ENCODE data around the gene TMEM107. TPM values are rescaled to one million over a fixed set of nuclear protein-coding genes. Genes with fewer than 3 reads are reported as not detected.
A peak's percentile ranks its signal among the peaks of the same experiment; 100 is the strongest.

Gene TMEM107
- total RNA-seq, 2 donors from 2014 or later: 26.2 to 27.7 TPM

DNA sequence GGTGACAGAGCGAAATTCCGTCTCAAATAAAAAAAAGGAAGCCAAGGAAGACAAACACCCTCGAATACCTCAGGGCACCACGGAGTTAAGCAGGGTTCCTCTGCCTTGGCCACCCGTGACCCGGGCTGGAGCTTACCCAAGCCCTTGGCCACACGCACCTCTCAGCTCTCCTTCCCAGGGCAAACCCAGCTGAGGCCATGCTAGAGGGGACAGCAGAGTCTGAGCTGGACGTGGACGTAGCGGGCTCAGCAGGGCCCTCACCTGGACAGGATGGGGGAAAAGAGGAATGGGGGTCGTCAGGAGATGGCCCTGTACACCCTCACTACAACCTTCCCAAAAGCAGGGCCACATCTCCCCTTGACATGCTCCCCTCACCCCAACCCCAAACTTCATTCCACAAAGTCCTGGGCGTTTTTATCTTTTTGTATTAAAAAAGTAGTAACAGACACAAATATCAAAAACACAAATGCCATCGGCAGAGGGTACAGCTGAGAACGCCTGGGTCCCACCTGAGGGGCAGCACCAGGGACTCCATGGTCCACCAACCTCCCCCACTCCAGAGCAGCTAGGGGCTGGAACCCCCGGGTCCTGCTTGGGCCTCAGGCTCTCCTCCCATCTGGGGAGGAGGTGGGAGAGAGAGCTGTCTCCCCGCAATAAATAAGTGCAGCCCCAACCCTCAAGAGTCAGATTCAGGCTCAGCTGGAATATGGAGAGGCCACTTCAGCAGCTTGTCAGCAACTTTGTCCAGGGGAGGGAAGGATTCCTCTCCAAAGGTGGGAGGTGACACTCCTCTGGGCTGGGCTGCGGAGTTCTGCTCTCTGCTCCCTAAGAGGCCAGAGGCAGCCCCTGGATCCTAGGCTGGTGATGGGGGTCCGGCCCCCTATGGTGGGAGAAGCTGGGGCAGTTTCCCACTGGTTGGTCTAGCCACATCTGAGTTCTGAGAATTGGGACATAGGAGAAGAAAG lies 35.8 kb downstream of the TMEM107 start:
- 93 to 94% methylated on average over 13 to 16 of the region's 18 CpGs for whole genome bisulfite sequencing, 2 experiments (ENCODE audit: insufficient coverage in 1 of 2, insufficient read length in 1 of 2)
- Histone ChIP-seq H3K9me3 (ENCODE audit: control insufficient read depth, low read length) (no peaks in the 10 kb centered on the region), H3K4me3 (ENCODE audit: low read length) (no peak overlapping the region), H3K27me3 (ENCODE audit: control insufficient read depth, insufficient read depth, low read length, poor library complexity, severe bottlenecking) (peaks cover 14% of the 10 kb centered on the region), H3K4me1 (ENCODE audit: control insufficient read depth, insufficient read depth, low read length) (no peaks in the 10 kb centered on the region), H3K9ac (ENCODE audit: extremely low read depth, low read length, poor library complexity, severe bottlenecking) (no peak overlapping the region), H3K27ac (ENCODE audit: low read depth, low read length) (no peak overlapping the region), H3K36me3 (ENCODE audit: control insufficient read depth, insufficient read depth, low read length) (peaks cover 31% of the 10 kb centered on the region)
- TF ChIP-seq, protein P1, sequence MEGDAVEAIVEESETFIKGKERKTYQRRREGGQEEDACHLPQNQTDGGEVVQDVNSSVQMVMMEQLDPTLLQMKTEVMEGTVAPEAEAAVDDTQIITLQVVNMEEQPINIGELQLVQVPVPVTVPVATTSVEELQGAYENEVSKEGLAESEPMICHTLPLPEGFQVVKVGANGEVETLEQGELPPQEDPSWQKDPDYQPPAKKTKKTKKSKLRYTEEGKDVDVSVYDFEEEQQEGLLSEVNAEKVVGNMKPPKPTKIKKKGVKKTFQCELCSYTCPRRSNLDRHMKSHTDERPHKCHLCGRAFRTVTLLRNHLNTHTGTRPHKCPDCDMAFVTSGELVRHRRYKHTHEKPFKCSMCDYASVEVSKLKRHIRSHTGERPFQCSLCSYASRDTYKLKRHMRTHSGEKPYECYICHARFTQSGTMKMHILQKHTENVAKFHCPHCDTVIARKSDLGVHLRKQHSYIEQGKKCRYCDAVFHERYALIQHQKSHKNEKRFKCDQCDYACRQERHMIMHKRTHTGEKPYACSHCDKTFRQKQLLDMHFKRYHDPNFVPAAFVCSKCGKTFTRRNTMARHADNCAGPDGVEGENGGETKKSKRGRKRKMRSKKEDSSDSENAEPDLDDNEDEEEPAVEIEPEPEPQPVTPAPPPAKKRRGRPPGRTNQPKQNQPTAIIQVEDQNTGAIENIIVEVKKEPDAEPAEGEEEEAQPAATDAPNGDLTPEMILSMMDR (conservative IDR thresholded peaks at IDR 0.05): no peak
- no peak for DNase-seq
- Mint-ChIP-seq H3K9me3 (no peaks in the 10 kb centered on the region), H3K4me3 (no peak overlapping the region), H3K27ac (no peak overlapping the region), H3K4me1 (no peaks in the 10 kb centered on the region), H3K27me3 (ENCODE audit: insufficient read depth) (no peaks in the 10 kb centered on the region), H3K36me3 (ENCODE audit: low read depth) (peaks cover 38% of the 10 kb centered on the region)

DNA sequence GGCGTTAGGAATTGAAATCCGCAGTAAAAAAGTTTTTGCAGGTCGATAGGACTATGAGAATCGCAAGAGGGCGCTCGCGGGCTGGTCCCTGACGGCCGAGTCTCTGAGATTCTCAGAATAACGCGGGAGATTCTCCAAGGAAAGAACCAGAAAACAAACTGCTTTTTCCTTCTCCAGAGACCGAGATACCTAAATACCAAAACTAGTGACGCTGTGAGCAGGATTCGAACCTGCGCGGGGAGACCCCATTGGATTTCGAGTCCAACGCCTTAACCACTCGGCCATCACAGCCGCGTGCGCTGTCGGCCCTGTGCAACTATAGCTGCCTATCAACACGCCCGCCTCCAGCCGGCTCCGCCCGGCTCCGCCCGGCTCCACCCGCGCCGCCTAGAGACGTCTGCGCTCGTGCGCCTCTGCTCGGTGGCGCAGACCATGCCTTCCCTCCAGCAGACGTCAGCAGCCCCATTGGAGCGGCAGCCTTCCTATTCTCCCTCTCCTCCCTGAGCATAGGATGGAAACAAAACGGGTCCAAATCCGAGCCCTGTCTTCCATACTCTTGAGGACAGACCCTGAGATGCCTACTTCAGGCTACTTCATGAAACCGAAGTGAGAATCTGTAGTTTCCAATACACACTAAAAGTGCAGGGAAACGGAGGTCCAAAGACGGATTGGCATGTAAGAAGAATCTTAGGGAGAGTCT lies 37.4 kb downstream of the TMEM107 start:
- WGBS, 2 experiments (ENCODE audit: insufficient coverage in 1 of 2, insufficient read length in 1 of 2): 0 to 1% methylated on average over 26 to 46 of the region's 46 CpGs
- H3K9me3 Mint-ChIP-seq: no peaks in the 10 kb centered on the region
- H3K36me3 Mint-ChIP-seq (ENCODE audit: low read depth): peaks cover 33% of the 10 kb centered on the region
- H3K27me3 Mint-ChIP-seq (ENCODE audit: insufficient read depth): no peaks in the 10 kb centered on the region
- Histone ChIP-seq H3K9me3 (ENCODE audit: control insufficient read depth, low read length) (no peaks in the 10 kb centered on the region), H3K27me3 (ENCODE audit: control insufficient read depth, insufficient read depth, low read length, poor library complexity, severe bottlenecking) (peaks cover 14% of the 10 kb centered on the region), H3K4me1 (ENCODE audit: control insufficient read depth, insufficient read depth, low read length) (no peaks in the 10 kb centered on the region), H3K4me3 (ENCODE audit: low read length) (peak overlapping the region; percentile 98), H3K27ac (ENCODE audit: low read depth, low read length) (peak overlapping the region; percentile 89), H3K36me3 (ENCODE audit: control insufficient read depth, insufficient read depth, low read length) (peaks cover 27% of the 10 kb centered on the region), H3K9ac (ENCODE audit: extremely low read depth, low read length, poor library complexity, severe bottlenecking) (peak overlapping the region; percentile 75)
- peaks cover 2% of the 10 kb centered on the region for H3K4me1 Mint-ChIP-seq
- H3K27ac Mint-ChIP-seq: no peak overlapping the region
- no peak overlapping the region for H3K4me3 Mint-ChIP-seq
- TF ChIP-seq, protein P1 (conservative IDR thresholded peaks at IDR 0.05): peak; percentile 95
- peak; percentile 100 for DNase-seq

DNA sequence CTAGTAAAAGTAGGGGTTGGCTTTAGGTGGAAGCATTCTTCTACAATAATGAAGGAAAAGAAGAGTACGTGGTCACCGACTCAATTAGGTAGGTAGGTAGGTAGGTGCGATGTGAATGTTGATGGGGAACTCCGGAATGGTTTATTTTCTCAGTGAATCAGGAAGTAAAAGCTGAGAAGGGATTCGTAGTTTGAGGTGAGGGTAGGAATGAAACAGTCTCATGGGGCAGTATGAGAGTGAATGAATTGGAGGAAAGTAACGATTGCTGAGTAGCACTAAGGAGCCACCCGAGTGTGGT lies 37.9 kb downstream of the TMEM107 start:
- Histone ChIP-seq H3K4me1 (ENCODE audit: control insufficient read depth, insufficient read depth, low read length) (no peaks in the 10 kb centered on the region), H3K9ac (ENCODE audit: extremely low read depth, low read length, poor library complexity, severe bottlenecking) (peak overlapping the region; percentile 44), H3K27ac (ENCODE audit: low read depth, low read length) (no peak overlapping the region), H3K27me3 (ENCODE audit: control insufficient read depth, insufficient read depth, low read length, poor library complexity, severe bottlenecking) (peaks cover 14% of the 10 kb centered on the region), H3K4me3 (ENCODE audit: low read length) (peak overlapping the region; percentile 98), H3K9me3 (ENCODE audit: control insufficient read depth, low read length) (no peaks in the 10 kb centered on the region), H3K36me3 (ENCODE audit: control insufficient read depth, insufficient read depth, low read length) (peaks cover 27% of the 10 kb centered on the region)
- Mint-ChIP-seq H3K27ac (no peak overlapping the region), H3K36me3 (ENCODE audit: low read depth) (peaks cover 32% of the 10 kb centered on the region), H3K4me1 (peaks cover 5% of the 10 kb centered on the region), H3K9me3 (no peaks in the 10 kb centered on the region), H3K4me3 (no peak overlapping the region), H3K27me3 (ENCODE audit: insufficient read depth) (no peaks in the 10 kb centered on the region)
- TF ChIP-seq, protein P1 (conservative IDR thresholded peaks at IDR 0.05): no peak
- DNase-seq: no peak
- WGBS, 2 experiments (ENCODE audit: insufficient coverage in 1 of 2, insufficient read length in 1 of 2): 0 to 2% methylated on average over 6 to 7 of the region's 7 CpGs

All from endodermal cell (in vitro differentiated cells).